ENCODE measurements around the gene PYY.
"Not testable (repeated sequence)": the region's sequence is repeated elsewhere in the genome, so short reads cannot be mapped to it uniquely, and the experiment has no call there.

DNA sequence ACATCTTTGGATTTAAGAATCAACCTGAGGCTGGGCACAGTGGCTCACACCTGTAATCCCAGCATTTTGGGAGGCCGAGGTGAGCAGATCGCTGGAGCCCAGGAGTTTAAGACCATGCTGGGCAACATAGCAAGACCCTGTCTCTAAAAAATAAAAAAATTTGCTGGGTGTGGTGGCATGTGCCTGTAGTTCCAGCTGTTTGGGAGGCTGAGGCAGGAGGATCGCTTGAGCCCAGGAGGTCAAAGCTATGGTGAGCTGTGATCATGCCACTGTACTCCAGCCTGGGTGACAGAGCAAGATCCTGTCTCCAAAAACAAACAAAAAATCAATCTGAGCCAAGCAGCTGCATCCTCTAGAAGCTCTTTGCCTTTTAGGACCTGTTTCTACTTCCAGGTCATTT is 14.3 kb downstream of the PYY start:
- TF ChIP-seq, protein P1, sequence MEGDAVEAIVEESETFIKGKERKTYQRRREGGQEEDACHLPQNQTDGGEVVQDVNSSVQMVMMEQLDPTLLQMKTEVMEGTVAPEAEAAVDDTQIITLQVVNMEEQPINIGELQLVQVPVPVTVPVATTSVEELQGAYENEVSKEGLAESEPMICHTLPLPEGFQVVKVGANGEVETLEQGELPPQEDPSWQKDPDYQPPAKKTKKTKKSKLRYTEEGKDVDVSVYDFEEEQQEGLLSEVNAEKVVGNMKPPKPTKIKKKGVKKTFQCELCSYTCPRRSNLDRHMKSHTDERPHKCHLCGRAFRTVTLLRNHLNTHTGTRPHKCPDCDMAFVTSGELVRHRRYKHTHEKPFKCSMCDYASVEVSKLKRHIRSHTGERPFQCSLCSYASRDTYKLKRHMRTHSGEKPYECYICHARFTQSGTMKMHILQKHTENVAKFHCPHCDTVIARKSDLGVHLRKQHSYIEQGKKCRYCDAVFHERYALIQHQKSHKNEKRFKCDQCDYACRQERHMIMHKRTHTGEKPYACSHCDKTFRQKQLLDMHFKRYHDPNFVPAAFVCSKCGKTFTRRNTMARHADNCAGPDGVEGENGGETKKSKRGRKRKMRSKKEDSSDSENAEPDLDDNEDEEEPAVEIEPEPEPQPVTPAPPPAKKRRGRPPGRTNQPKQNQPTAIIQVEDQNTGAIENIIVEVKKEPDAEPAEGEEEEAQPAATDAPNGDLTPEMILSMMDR (IDR thresholded peaks at IDR 0.05), result not testable (repeated sequence)
- not testable (repeated sequence) for TF ChIP-seq POLR2AphosphoS5 (IDR thresholded peaks at IDR 0.05; ENCODE audit: low read depth, low read length); REST (IDR thresholded peaks at IDR 0.05; ENCODE audit: insufficient read depth in 1 of 2, low read depth in 2 of 2, low read length in 1 of 2); TCF7L2 (IDR thresholded peaks at IDR 0.05; ENCODE audit: low read depth, low read length)
